Endothelial cell of umbilical vein (primary cell): ENCODE results near the gene SORT1. TPM values are rescaled to one million over a fixed set of nuclear protein-coding genes. Genes with fewer than 3 reads are reported as not detected.
A peak's percentile ranks its signal among the peaks of the same experiment; 100 is the strongest.

Experiments used
- BruUV-seq: library from RNA; stranded (reverse); fragments of 400-500 nt; replicated peaks from 2 replicates; lab custom pipeline; 2021; lab: Mats Ljungman, UMichigan
- CTCF ChIA-PET: fragments of 300-600, 350-600 bp; sonication (Branson Sonifier 250); formaldehyde crosslinking; loops from one replicate; lab custom pipeline; 2021; ENCODE audit warnings: antibody characterized with exemption, inconsistent platforms; lab: Charles Lee
- POLR2A ChIA-PET: fragments of 300-600, 350-600 bp; sonication (Branson Sonifier 250); formaldehyde crosslinking; loops from one replicate; lab custom pipeline; 2021; ENCODE audit warnings: antibody characterized with exemption, inconsistent platforms; lab: Charles Lee
- DNase-seq: peaks from one replicate; pipeline ENCODE4 v3.0.0-alpha.2; 2011; ENCODE audit warnings: low read depth, low spot score
- FAIRE-seq: peaks from 2 replicates; lab custom pipeline; 2011; peaks lifted over from hg19 to GRCh38; lab: Jason Lieb, UNC
- H2AFZ ChIP-seq: 2 replicates; pipeline ENCODE4 v1.6.0; 2012; ENCODE audit warnings: low read depth, low read length, control low read depth, inconsistent platforms
- H3K27ac ChIP-seq: 2 replicates; pipeline ENCODE4 v1.5.1; 2011; ENCODE audit warnings: low read depth, mild to moderate bottlenecking, control low read depth, low read length, moderate library complexity; ENCODE audit not compliant: insufficient read depth
- H3K27me3 ChIP-seq, 2 experiments: 2 replicates each; pipeline versions ENCODE4 v1.6.0 to v1.6.1; 2011; ENCODE audit warnings: low read length in 2 of 2, mixed read lengths in 1 of 2; ENCODE audit not compliant: control insufficient read depth in 2 of 2, insufficient read depth in 2 of 2
- H3K36me3 ChIP-seq, 2 experiments: 2 replicates in 1 of 2; 3 replicates in 1 of 2; pipeline ENCODE4 v1.5.1; 2011; ENCODE audit warnings: low read length in 2 of 2, mild to moderate bottlenecking in 1 of 2, moderate library complexity in 1 of 2; ENCODE audit not compliant: control insufficient read depth in 2 of 2, insufficient read depth in 2 of 2; ENCODE audit errors: extremely low read depth in 1 of 2
- H3K4me1 ChIP-seq: 3 replicates; pipeline ENCODE4 v1.5.1; 2011; ENCODE audit warnings: mild to moderate bottlenecking, low read length; ENCODE audit not compliant: control insufficient read depth, insufficient read depth; ENCODE audit errors: extremely low read depth
- H3K4me2 ChIP-seq: 2 replicates; pipeline ENCODE4 v1.6.1; 2011; ENCODE audit warnings: low read length, control low read depth, mixed read lengths; ENCODE audit not compliant: insufficient read depth
- H3K4me3 ChIP-seq, 3 experiments: fragments of 200-600 bp in 1 of 3; sonication (generic), shearing (Covaris generic) in 1 of 3; replicated peaks in 1 of 3; 2 replicates each; pipeline ENCODE4 v1.5.1; 2011 to 2016; ENCODE audit warnings: control low read depth in 3 of 3, low read length in 3 of 3, mild to moderate bottlenecking in 2 of 3, inconsistent platforms in 1 of 3, low read depth in 1 of 3, moderate library complexity in 1 of 3; ENCODE audit not compliant: insufficient read depth in 1 of 3
- H3K79me2 ChIP-seq: 2 replicates; pipeline ENCODE4 v1.6.0; 2012; ENCODE audit warnings: low read length, inconsistent platforms; ENCODE audit not compliant: control insufficient read depth, insufficient read depth
- H3K9ac ChIP-seq: replicated peaks from 2 replicates; pipeline ENCODE3; 2011; ENCODE audit warnings: low read length, control low read depth; ENCODE audit not compliant: insufficient read depth; ENCODE audit errors: extremely low read depth
- H3K9me1 ChIP-seq: replicated peaks from 3 replicates; pipeline ENCODE4 v1.6.0; 2011; ENCODE audit warnings: mild to moderate bottlenecking, low read length; ENCODE audit not compliant: control insufficient read depth, insufficient read depth; ENCODE audit errors: extremely low read depth
- H3K9me3 ChIP-seq: replicated peaks from 2 replicates; pipeline ENCODE4 v1.5.1; 2012; ENCODE audit warnings: low read length, inconsistent platforms; ENCODE audit not compliant: control insufficient read depth, insufficient read depth
- H4K20me1 ChIP-seq: replicated peaks from 2 replicates; pipeline ENCODE3; 2011; ENCODE audit warnings: mild to moderate bottlenecking, low read length; ENCODE audit not compliant: control insufficient read depth, insufficient read depth; ENCODE audit errors: extremely low read depth
- CTCF ChIP-seq, 2 donors: IDR thresholded peaks; 1 replicate in 1 of 2; 2 replicates in 1 of 2; pipeline ENCODE4 v1.5.1; 2011; ENCODE audit warnings: low read length in 2 of 2, mild to moderate bottlenecking in 2 of 2, moderate library complexity in 2 of 2, control low read depth in 1 of 2, inconsistent platforms in 1 of 2, low read depth in 1 of 2; ENCODE audit not compliant: insufficient read depth in 1 of 2; ENCODE audit errors: extremely low read depth in 1 of 2
- EZH2 ChIP-seq: IDR thresholded peaks from 2 replicates; pipeline ENCODE4 v1.6.1; 2012; ENCODE audit warnings: borderline replicate concordance, low read depth, mild to moderate bottlenecking, moderate library complexity, low read length, inconsistent platforms; ENCODE audit not compliant: severe bottlenecking
- FOS ChIP-seq: IDR thresholded peaks from 2 replicates; pipeline ENCODE4 v1.6.1; 2011; ENCODE audit warnings: mild to moderate bottlenecking, low read length, moderate library complexity, borderline replicate concordance; ENCODE audit not compliant: insufficient read depth
- GATA2 ChIP-seq: IDR thresholded peaks from 2 replicates; pipeline ENCODE4 v1.7.0; 2011; ENCODE audit warnings: low read depth, mild to moderate bottlenecking, moderate library complexity, mixed read lengths, low read length; ENCODE audit not compliant: insufficient read length, insufficient read depth
- JUN ChIP-seq: IDR thresholded peaks from 2 replicates; pipeline ENCODE4 v1.6.1; 2011; ENCODE audit warnings: borderline replicate concordance, low read depth; ENCODE audit not compliant: insufficient read length, insufficient read depth
- MAX ChIP-seq: IDR thresholded peaks from 2 replicates; pipeline ENCODE4 v1.6.1; 2011; ENCODE audit not compliant: insufficient read depth, insufficient read length
- MYC ChIP-seq: IDR thresholded peaks from one replicate; pipeline ENCODE4 v1.6.1; 2011; ENCODE audit warnings: mild to moderate bottlenecking, low read depth, low read length
- POLR2A ChIP-seq: IDR thresholded peaks from 2 replicates; pipeline ENCODE4 v1.6.1; 2012; ENCODE audit warnings: low read depth, mild to moderate bottlenecking, control low read depth, low read length
- POLR2AphosphoS5 ChIP-seq: IDR thresholded peaks from 2 replicates; pipeline ENCODE4 v1.6.1; 2012; ENCODE audit warnings: low read depth, mild to moderate bottlenecking, control low read depth, low read length, moderate library complexity; ENCODE audit not compliant: insufficient read depth
- dilution Hi-C: fragments of 300-500 bp; cut with MboI; formaldehyde crosslinking; loops from one replicate; pipeline ENCODE4 v1.15.0; 2019; ENCODE audit warnings: low sequenced_read_pairs; ENCODE audit not compliant: extremely low pct_ligation_motif_present
- intact Hi-C: fragments of 100-400 bp; cut with micrococcal nuclease; formaldehyde crosslinking; loops from one replicate; pipeline ENCODE4 v1.10.0; 2022
- polyA plus RNA-seq, 4 experiments: library from polyadenylated mRNA; depleted of rRNA in 3 of 4; stranded (reverse) in 3 of 4; unstranded in 1 of 4; fragments of >200 nt; gene quantifications; 2 replicates each; pipeline versions ENCODE4 v1.2.1 to v1.2.3, GENCODE V29; 2011 to 2012; ENCODE audit warnings: missing spikeins in 1 of 4
- total RNA-seq: library from RNA; stranded (reverse); gene quantifications from 2 replicates; pipeline ENCODE4 v1.2.3, GENCODE V29; 2021

Gene SORT1
- total and polyA plus RNA-seq, 2 donors (not counting 3 experiments of a cell fraction or from before 2014, with no cell fraction given) = 6.8 to 17.8 TPM

GRCh38 chr1:109398343-109399225, 866 bp upstream of the SORT1 start:
- no peak overlapping the region for H3K27ac ChIP-seq
- intact Hi-C loops = loop anchor here (1.0 to 5.0 kb wide), 6 partner anchors 28 to 566 kb away; partner anchors contain the start of gene PSMA5
- H3K4me3 ChIP-seq = peak overlapping the region in 2 of 3 experiments; percentile 44 to 51
- dilution Hi-C loops = no loop called here
- no peaks in the 10 kb centered on the region for H3K79me2 ChIP-seq
- FAIRE-seq (no peak), DNase-seq (peak; percentile 2)
- H3K9ac ChIP-seq = peak overlapping the region; percentile 20
- peaks cover 13 to 19% of the 10 kb centered on the region in 2 experiments for H3K27me3 ChIP-seq
- TF ChIP-seq POLR2A (no peak), JUN (no peak), MAX (no peak), FOS (no peak), EZH2 (no peak), GATA2 (no peak), POLR2AphosphoS5 (no peak), MYC (no peak), CTCF (IDR thresholded peaks at IDR 0.05; ENCODE audit: extremely low read depth in 1 of 2, insufficient read depth in 1 of 2, low read depth in 1 of 2, low read length in 2 of 2) (no peak)
- H3K4me1 ChIP-seq = peaks cover 9% of the 10 kb centered on the region
- ChIA-PET CTCF (interaction anchor here (0.6 to 9.3 kb wide), 28 partner anchors 9 to 450 kb away, joined by 3 to 282 read pairs (median 4); partner anchors contain the start of genes CELSR2, PSRC1 and SARS1), POLR2A (interaction anchor here (0.7 to 1.1 kb wide), 2 partner anchors 11 to 116 kb away, joined by 3 read pairs; partner anchors contain the start of gene PSRC1)
- peak overlapping the region; percentile 64 for H3K4me2 ChIP-seq
- no peaks in the 10 kb centered on the region for H3K9me3 ChIP-seq
- no peaks in the 10 kb centered on the region for H4K20me1 ChIP-seq
- H3K9me1 ChIP-seq = no peaks in the 10 kb centered on the region
- BruUV-seq = no TSS peak
- peaks cover 5 to 7% of the 10 kb centered on the region in 2 experiments for H3K36me3 ChIP-seq
- peak overlapping the region; percentile 22 for H2AFZ ChIP-seq
